HepG2 (cell line): ENCODE data around the gene TNRC18. TPM values are rescaled to one million over a fixed set of nuclear protein-coding genes. Genes with fewer than 3 reads are reported as not detected.

Experiments
- ATAC-seq: fragments of 200-7000 bp; cut with Tn5 transposase; 3 replicates; pipeline ENCODE4 v1.9.1; 2020; ENCODE audit warnings: mild to moderate bottlenecking, moderate library complexity
- BruUV-seq: library from RNA; stranded (reverse); fragments of 400-500 nt; replicated peaks from 2 replicates; lab custom pipeline; 2021; lab: Mats Ljungman, UMichigan
- CTCF ChIA-PET: fragments of 300-600 bp; formaldehyde crosslinking; extraction: SDS; loops from one replicate; lab custom pipeline; 2021; ENCODE audit warnings: low total read pairs, inconsistent platforms, low intra/inter-chr PET ratio; lab: Yijun Ruan, JAX
- POLR2A ChIA-PET: fragments of 350-600 bp; sonication (Branson Sonifier 250); formaldehyde crosslinking; loops from one replicate; lab custom pipeline; 2020; ENCODE audit warnings: antibody characterized with exemption, inconsistent platforms; lab: Yijun Ruan, JAX
- DNase-seq: peaks from one replicate; pipeline ENCODE4 v3.0.0-alpha.2; 2015; ENCODE audit warnings: low spot score
- FAIRE-seq: peaks from 3 replicates; lab custom pipeline; 2011; peaks lifted over from hg19 to GRCh38; lab: Jason Lieb, UNC
- H2AFZ ChIP-seq: one replicate; pipeline ENCODE4 v1.6.1; 2011; ENCODE audit warnings: low read length, inconsistent platforms
- H3K27ac ChIP-seq: fragments of 300-600 bp; 3 replicates; pipeline ENCODE4 v1.8.0; 2011; ENCODE audit warnings: mixed run types, mild to moderate bottlenecking, mixed read lengths, low read length, inconsistent platforms; ENCODE audit not compliant: insufficient read depth; ENCODE audit errors: extremely low read length
- H3K27me3 ChIP-seq, 2 experiments: fragments of 200-600 bp in 1 of 2; 2 replicates in 1 of 2; 3 replicates in 1 of 2; pipeline versions ENCODE4 v1.6.0 to v1.8.0; 2011; ENCODE audit warnings: low read length in 2 of 2, mild to moderate bottlenecking in 2 of 2, moderate library complexity in 2 of 2, inconsistent platforms in 1 of 2; ENCODE audit not compliant: insufficient read depth in 2 of 2, control insufficient read depth in 1 of 2
- H3K36me3 ChIP-seq, 2 experiments: fragments of 200-600 bp in 1 of 2; replicated peaks in 1 of 2; 2 replicates in 1 of 2; 3 replicates in 1 of 2; pipeline versions ENCODE4 v1.5.1 to v1.8.0; 2011; ENCODE audit warnings: low read length in 2 of 2, inconsistent platforms in 1 of 2; ENCODE audit not compliant: insufficient read depth in 2 of 2, control insufficient read depth in 1 of 2
- H3K4me1 ChIP-seq: 2 replicates; pipeline ENCODE4 v1.5.1; 2012; ENCODE audit warnings: low read length, inconsistent platforms; ENCODE audit not compliant: insufficient read depth
- H3K4me2 ChIP-seq: 2 replicates; pipeline ENCODE4 v1.6.0; 2011; ENCODE audit warnings: low read depth, low read length, inconsistent platforms
- H3K4me3 ChIP-seq, 3 experiments: fragments of 200-600 bp in 1 of 3; sonication (generic), shearing (Covaris generic) in 1 of 3; replicated peaks in 1 of 3; 2 replicates each; pipeline ENCODE4 v1.5.1; 2011 to 2016; ENCODE audit warnings: low read length in 3 of 3, inconsistent platforms in 2 of 3, low read depth in 2 of 3, mild to moderate bottlenecking in 2 of 3, control low read depth in 1 of 3, mixed read lengths in 1 of 3; ENCODE audit not compliant: insufficient read depth in 1 of 3
- H3K79me2 ChIP-seq: one replicate; pipeline ENCODE4 v1.6.1; 2011; ENCODE audit warnings: low read length, inconsistent platforms; ENCODE audit not compliant: insufficient read depth
- H3K9ac ChIP-seq: 2 replicates; pipeline ENCODE4 v1.6.0; 2011; ENCODE audit warnings: mild to moderate bottlenecking, low read depth, low read length, inconsistent platforms; ENCODE audit not compliant: insufficient read depth
- H3K9me3 ChIP-seq: 2 replicates; pipeline ENCODE4 v1.5.1; 2012; ENCODE audit warnings: mild to moderate bottlenecking, low read length
- H4K20me1 ChIP-seq: 2 replicates; pipeline ENCODE4 v1.6.0; 2011; ENCODE audit warnings: inconsistent platforms, mild to moderate bottlenecking, low read length, moderate library complexity; ENCODE audit not compliant: insufficient read depth
- AGO2 ChIP-seq: fragments of 200-400 bp; formaldehyde crosslinking; optimal IDR thresholded peaks from 2 replicates; pipeline ENCODE3; 2017; ENCODE audit warnings: mild to moderate bottlenecking, low read depth, low read length, moderate library complexity
- FOXM1 ChIP-seq: sonication (generic); formaldehyde crosslinking; IDR thresholded peaks from 2 replicates; pipeline ENCODE4 v1.5.0; 2020; ENCODE audit warnings: missing genetic modification reagents
- HINFP ChIP-seq: sonication (generic); formaldehyde crosslinking; IDR thresholded peaks from 2 replicates; pipeline ENCODE4 v1.4.0; 2020; ENCODE audit warnings: low read depth, mild to moderate bottlenecking, missing genetic modification reagents
- STAG1 ChIP-seq: sonication (generic); formaldehyde crosslinking; IDR thresholded peaks from 2 replicates; pipeline ENCODE4 v1.4.0; 2020; ENCODE audit warnings: missing genetic modification reagents
- ZNF121 ChIP-seq: sonication (generic); formaldehyde crosslinking; IDR thresholded peaks from 2 replicates; pipeline ENCODE4 v1.5.0; 2020; ENCODE audit warnings: mild to moderate bottlenecking, missing genetic modification reagents
- ZNF264 ChIP-seq: sonication (generic); formaldehyde crosslinking; IDR thresholded peaks from 2 replicates; pipeline ENCODE4 v1.4.0; 2020; ENCODE audit warnings: missing genetic modification reagents
- ZNF609 ChIP-seq: sonication (generic); formaldehyde crosslinking; IDR thresholded peaks from 2 replicates; pipeline ENCODE4 v1.4.0; 2020; ENCODE audit warnings: mild to moderate bottlenecking, missing genetic modification reagents, borderline replicate concordance
- ZNF839 ChIP-seq: sonication (generic); formaldehyde crosslinking; IDR thresholded peaks from 2 replicates; pipeline ENCODE4 v1.4.0; 2020; ENCODE audit warnings: missing genetic modification reagents, mild to moderate bottlenecking, borderline replicate concordance
- WGBS: methylation state at CpG from one replicate; pipeline ENCODE4 v1.1.6; 2017; ENCODE audit warnings: low lambda C conversion rate; 5-methylcytosine and 5-hydroxymethylcytosine counted together
- in situ Hi-C: cut with HindIII; loops from 2 replicates; pipeline ENCODE4 v1.10.0; 2017; ENCODE audit warnings: low pct_unique_long_range_greater_than_20kb; ENCODE audit not compliant: extremely low pct_ligation_motif_present
- intact Hi-C: fragments of 100-400 bp; cut with micrococcal nuclease; formaldehyde crosslinking; loops from one replicate; pipeline ENCODE4 v1.10.0; 2022; ENCODE audit not compliant: unreplicated experiment
- polyA plus RNA-seq, 8 experiments: library from polyadenylated mRNA; depleted of rRNA in 3 of 8; stranded (reverse) in 7 of 8; unstranded in 1 of 8; fragments of >200 nt; fragmentation: Illumina TruSeq in 4 of 8; extraction: Trizol in 4 of 8; gene quantifications; 2 replicates each; pipeline versions ENCODE4 v1.2.1 to v1.2.3, GENCODE V29; 2011 to 2016; ENCODE audit warnings: low read depth in 4 of 8, missing spikeins in 1 of 8, mixed read lengths in 1 of 8; ENCODE audit not compliant: insufficient read depth in 1 of 8
- total RNA-seq, 5 experiments: library from RNA; depleted of rRNA; stranded (reverse); fragments of >200 nt; fragmentation: Illumina TruSeq; extraction: Trizol; gene quantifications; 2 replicates each; pipeline ENCODE4 v1.2.3, GENCODE V29; 2016; ENCODE audit warnings: low read depth in 1 of 5

Gene TNRC18
- total and polyA plus RNA-seq, 2 of the 13 experiments (the other 11 are each of a cell fraction or from before 2014, with no cell fraction given), result 11.7 to 17.4 TPM

GRCh38 chr7:5330288-5330687, 93.3 kb downstream of the TNRC18 start:
- H3K4me1 ChIP-seq, result no peaks in the 10 kb centered on the region
- no TSS peak for BruUV-seq
- ChIA-PET CTCF (no interaction called here), POLR2A (no interaction called here)
- TF ChIP-seq HINFP, result no peak
- peak; percentile 76 for TF ChIP-seq ZNF121
- WGBS, result 100% methylated on average over 3 of the region's 3 CpGs
- DNase-seq, result no peak
- no peak for ATAC-seq
- H2AFZ ChIP-seq, result no peak overlapping the region
- H3K4me3 ChIP-seq, result no peak overlapping the region
- no peaks in the 10 kb centered on the region for H3K27me3 ChIP-seq
- H3K27ac ChIP-seq, result no peak overlapping the region
- no peaks in the 10 kb centered on the region for H4K20me1 ChIP-seq
- H3K9ac ChIP-seq, result no peak overlapping the region
- no peak overlapping the region for H3K4me2 ChIP-seq
- intact Hi-C loops (no loop called here), in situ Hi-C loops (no loop called here)
- H3K36me3 ChIP-seq, result peaks cover 26 to 44% of the 10 kb centered on the region in 2 experiments
- FAIRE-seq, result no peak
- no peaks in the 10 kb centered on the region for H3K9me3 ChIP-seq
- H3K79me2 ChIP-seq, result no peaks in the 10 kb centered on the region

- no peak for ATAC-seq
- in situ Hi-C loops, result no loop called here
Measured at GRCh38 chr7:5324961-5325360, 98.7 kb downstream of the TNRC18 start.

More at GRCh38 chr7:5324961-5325360, 98.7 kb downstream of the TNRC18 start:
- Histone ChIP-seq H3K9me3 (no peaks in the 10 kb centered on the region; the same call in 1 of the 2 replicates), H2AFZ (no peak overlapping the region), H3K9ac (no peak overlapping the region), H4K20me1 (no peaks in the 10 kb centered on the region), H3K36me3 (peaks cover 14 to 29% of the 10 kb centered on the region in 2 experiments; a peak in 4 of 5 replicates), H3K4me3 (no peak overlapping the region), H3K4me1 (no peaks in the 10 kb centered on the region), H3K79me2 (no peaks in the 10 kb centered on the region), H3K27ac (no peak overlapping the region), H3K27me3 (no peaks in the 10 kb centered on the region)
- CTCF ChIA-PET, result no interaction called here
- DNase-seq (no peak), FAIRE-seq (no peak)
- BruUV-seq, result no TSS peak
- intact Hi-C loops, result no loop called here
- WGBS, result 95% methylated on average over 8 of the region's 10 CpGs
- POLR2A ChIA-PET, result no interaction called here
- TF ChIP-seq AGO2 (peak; percentile 48), ZNF609 (no peak), STAG1 (no peak), ZNF264 (CRISPR knock-in tag) (no peak), FOXM1 (CRISPR knock-in tag) (no peak), ZNF839 (CRISPR knock-in tag) (no peak)
- TF ChIP-seq, all 625 proteins: peak for 1
- H3K4me2 ChIP-seq, result no peak overlapping the region
